ENCODE data around the gene PAM16.
"Not testable (repeated sequence)": the region's sequence is repeated elsewhere in the genome, so short reads cannot be mapped to it uniquely, and the experiment has no call there.

The PAM16 gene

DNA sequence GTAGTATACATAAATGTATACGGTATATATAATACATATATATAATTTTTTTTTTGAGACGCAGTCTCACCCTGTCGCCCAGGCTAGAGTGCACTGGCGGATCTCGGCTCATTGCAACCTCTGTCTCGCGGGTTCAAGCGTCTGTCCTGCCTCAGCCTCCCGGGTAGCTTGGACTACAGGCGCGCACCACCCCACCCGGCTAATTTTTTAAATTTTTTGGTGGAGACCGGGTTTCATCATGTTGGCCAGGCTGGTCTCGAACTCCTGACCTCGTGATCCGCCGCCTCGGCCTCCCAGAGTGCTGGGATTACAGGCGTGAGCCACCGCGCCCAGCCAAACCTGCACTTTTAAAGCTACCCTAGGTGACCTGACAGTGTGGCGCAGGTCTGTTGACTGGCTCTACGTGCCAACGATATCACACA is 745 bp downstream of the PAM16 start:
- no peak for DNase-seq (ENCODE audit: low read depth, low spot score)
- peak overlapping the region; percentile 74 for H3K4me3 ChIP-seq (ENCODE audit: low read depth, low read length)
- TF ChIP-seq, protein P1, sequence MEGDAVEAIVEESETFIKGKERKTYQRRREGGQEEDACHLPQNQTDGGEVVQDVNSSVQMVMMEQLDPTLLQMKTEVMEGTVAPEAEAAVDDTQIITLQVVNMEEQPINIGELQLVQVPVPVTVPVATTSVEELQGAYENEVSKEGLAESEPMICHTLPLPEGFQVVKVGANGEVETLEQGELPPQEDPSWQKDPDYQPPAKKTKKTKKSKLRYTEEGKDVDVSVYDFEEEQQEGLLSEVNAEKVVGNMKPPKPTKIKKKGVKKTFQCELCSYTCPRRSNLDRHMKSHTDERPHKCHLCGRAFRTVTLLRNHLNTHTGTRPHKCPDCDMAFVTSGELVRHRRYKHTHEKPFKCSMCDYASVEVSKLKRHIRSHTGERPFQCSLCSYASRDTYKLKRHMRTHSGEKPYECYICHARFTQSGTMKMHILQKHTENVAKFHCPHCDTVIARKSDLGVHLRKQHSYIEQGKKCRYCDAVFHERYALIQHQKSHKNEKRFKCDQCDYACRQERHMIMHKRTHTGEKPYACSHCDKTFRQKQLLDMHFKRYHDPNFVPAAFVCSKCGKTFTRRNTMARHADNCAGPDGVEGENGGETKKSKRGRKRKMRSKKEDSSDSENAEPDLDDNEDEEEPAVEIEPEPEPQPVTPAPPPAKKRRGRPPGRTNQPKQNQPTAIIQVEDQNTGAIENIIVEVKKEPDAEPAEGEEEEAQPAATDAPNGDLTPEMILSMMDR (IDR thresholded peaks at IDR 0.05; ENCODE audit: low read depth, low read length), result no peak
- in situ Hi-C loops (cut with HindIII; ENCODE audit: low sequenced_read_pairs), result no loop called here

DNA sequence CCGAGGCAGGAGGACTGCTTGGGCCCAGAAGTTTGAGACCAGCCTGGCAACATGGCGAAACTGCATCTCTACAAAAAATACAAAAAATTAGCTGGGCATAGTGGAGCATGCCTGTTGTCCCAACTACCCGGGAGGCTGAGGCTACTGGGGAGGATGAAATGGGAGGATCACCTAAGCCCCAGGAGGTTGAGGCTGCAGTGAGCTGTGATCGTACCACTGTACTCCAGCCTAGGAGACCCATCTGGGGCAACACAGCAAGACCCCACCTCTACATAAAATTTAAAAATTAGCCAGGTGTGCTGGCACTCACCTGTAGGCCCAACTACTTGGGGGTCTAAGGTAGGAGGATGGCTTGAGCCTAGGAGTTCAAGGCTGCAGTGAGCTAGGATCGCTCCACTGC is 1.8 kb downstream of the PAM16 start:
- no peak overlapping the region for H3K4me3 ChIP-seq (ENCODE audit: low read depth, low read length)
- TF ChIP-seq, protein P1 (IDR thresholded peaks at IDR 0.05; ENCODE audit: low read depth, low read length), result no peak
- DNase-seq (ENCODE audit: low read depth, low spot score), result no peak
- in situ Hi-C loops (cut with HindIII; ENCODE audit: low sequenced_read_pairs), result no loop called here

DNA sequence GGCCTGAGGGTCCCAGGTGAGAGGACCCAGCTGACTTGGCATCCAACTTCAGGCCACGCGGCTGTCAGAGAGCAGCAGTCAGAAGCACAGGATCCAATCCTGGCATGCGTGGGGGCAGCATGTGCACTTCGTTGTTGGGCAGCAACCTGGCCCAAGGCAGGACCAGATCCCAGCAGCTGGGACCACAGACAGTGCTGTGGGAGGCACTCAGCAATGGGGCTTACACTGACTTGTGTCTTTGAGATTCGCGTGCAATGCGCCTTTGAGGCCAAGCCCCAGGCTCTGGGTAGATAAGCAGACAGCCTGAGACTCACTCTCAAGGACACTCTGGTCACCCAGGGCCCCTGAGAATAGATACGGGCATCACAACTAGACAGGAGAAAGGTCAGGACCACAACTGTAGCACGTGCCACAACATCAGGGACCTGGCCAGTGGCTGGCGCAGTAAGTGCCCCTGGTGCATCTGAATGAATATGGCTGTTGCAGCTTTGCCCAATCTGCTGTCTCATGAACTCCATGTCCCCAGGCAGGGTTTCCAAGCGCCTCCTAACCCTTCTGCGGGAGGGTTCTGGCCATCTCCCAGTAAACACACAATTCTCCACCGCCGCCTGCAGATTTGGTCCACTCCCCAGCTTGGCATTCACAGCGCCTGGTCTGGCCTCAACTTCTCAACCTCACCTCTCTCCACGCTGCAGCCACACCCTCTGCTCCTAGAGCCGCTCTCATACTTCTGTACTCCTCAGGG is 3.2 kb downstream of the PAM16 start:
- in situ Hi-C loops (cut with HindIII; ENCODE audit: low sequenced_read_pairs), result no loop called here
- TF ChIP-seq, protein P1 (IDR thresholded peaks at IDR 0.05; ENCODE audit: low read depth, low read length), result no peak
- DNase-seq (ENCODE audit: low read depth, low spot score), result no peak
- H3K4me3 ChIP-seq (ENCODE audit: low read depth, low read length), result no peak overlapping the region

DNA sequence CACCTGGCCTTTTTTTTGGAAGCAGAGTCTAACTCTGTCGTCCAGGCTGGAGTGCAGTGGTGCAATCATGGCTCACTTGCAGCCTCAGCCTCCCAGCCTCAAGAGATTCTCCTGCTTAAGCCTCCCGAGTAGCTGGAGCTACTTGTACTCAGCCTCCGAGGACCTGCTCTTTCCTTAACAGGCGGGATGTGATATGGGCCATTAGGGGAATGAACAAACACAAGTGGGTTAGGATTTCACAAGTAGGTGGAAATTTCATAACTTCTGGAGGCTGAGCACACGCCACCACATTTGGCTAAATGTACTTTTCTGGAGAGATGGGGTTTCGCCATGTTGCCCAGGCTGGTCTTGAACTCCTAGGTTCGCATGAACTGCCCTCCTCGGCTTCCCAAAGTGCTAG is 4.1 kb downstream of the PAM16 start:
- in situ Hi-C loops (cut with HindIII; ENCODE audit: low sequenced_read_pairs), result no loop called here
- TF ChIP-seq, protein P1 (IDR thresholded peaks at IDR 0.05; ENCODE audit: low read depth, low read length), result no peak
- no peak overlapping the region for H3K4me3 ChIP-seq (ENCODE audit: low read depth, low read length)
- DNase-seq (ENCODE audit: low read depth, low spot score), result no peak

DNA sequence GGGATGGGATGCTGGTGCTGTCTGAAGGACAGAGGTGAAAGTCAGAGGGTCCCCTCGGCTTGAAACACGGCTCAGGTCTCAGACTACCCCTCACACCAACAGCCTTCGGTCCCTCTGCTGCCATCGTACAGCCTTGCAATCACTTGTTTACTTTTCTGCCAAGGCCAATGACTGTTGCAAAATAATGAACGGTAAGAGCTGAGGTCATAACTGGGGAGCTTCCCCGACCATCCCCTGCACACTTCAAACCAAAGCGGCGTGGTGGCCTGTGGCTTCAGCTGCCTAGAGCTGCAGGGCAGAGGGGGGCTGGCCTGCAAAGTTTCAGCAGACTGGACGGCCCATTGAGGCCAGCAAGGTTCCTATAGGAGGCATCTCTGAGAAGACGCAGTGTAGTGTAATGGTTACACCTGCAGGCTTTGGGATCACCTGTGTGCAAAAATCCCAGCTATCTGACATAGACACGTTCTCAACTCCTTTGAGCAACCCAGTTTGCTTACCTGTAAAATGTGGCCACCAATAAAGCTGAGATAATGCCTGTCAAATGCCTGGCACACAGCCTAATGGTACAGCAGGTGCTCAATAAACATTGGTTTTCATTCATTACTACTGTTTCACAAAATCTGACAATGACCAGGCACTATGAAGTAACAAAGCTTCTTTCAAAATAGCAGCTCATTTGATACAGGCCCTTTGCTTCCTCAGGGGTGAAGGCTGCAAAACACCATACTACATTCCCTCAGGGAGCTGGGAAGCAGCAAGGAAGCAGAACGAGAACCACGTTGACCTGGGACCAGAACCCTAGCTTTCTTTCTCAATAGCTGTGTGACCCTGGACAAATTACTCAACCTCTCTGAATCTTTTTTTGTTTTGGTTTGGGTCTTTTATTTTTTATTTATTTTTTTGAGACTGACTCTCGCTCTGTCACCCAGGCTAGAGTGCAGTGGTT is 5.0 kb downstream of the PAM16 start:
- no peak overlapping the region for H3K4me3 ChIP-seq (ENCODE audit: low read depth, low read length)
- no peak for DNase-seq (ENCODE audit: low read depth, low spot score)
- in situ Hi-C loops (cut with HindIII; ENCODE audit: low sequenced_read_pairs), result no loop called here
- TF ChIP-seq, protein P1 (IDR thresholded peaks at IDR 0.05; ENCODE audit: low read depth, low read length), result no peak

DNA sequence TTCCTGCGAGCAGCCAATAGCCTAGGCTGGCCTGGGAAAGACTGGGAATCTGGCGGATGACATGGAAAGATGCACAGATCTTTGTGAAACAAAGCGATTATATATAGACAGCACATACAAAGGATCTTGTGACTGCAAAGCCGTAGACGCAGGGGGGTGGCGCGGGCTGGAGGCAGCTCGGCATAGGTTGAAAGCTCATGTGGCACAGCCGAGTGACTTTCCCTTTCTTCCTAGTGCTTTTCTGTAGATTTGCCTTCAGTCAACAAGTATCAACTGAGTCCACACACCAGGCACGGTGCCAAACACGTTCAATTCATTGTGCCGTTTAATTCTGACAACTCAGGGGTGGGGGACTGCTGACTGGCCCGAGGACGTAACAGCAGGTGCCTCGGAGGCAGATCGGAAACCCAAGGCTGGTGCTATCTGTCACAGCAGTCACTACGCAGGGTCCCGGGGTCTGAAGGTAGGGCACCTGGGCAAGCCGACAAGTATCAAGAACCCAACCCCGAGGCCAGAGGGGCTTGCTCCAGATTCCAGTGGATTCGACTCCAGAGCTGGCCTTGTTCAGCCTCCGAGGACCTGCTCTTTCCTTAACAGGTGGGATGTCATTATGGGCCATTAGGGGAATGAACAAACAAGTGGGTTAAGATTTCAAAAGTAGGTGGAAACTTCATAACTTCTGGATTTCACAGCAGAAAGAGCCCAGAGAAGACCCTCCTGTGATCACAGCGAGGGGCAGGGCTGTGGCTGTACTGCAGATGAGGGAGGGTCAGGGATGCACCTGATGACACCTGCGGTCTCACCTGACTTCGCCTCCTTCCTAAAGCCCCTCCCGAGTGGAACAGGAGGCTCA is 5.9 kb downstream of the PAM16 start:
- TF ChIP-seq, protein P1 (IDR thresholded peaks at IDR 0.05; ENCODE audit: low read depth, low read length), result no peak
- DNase-seq (ENCODE audit: low read depth, low spot score), result peak; percentile 14
- H3K4me3 ChIP-seq (ENCODE audit: low read depth, low read length), result no peak overlapping the region
- in situ Hi-C loops (cut with HindIII; ENCODE audit: low sequenced_read_pairs), result no loop called here

DNA sequence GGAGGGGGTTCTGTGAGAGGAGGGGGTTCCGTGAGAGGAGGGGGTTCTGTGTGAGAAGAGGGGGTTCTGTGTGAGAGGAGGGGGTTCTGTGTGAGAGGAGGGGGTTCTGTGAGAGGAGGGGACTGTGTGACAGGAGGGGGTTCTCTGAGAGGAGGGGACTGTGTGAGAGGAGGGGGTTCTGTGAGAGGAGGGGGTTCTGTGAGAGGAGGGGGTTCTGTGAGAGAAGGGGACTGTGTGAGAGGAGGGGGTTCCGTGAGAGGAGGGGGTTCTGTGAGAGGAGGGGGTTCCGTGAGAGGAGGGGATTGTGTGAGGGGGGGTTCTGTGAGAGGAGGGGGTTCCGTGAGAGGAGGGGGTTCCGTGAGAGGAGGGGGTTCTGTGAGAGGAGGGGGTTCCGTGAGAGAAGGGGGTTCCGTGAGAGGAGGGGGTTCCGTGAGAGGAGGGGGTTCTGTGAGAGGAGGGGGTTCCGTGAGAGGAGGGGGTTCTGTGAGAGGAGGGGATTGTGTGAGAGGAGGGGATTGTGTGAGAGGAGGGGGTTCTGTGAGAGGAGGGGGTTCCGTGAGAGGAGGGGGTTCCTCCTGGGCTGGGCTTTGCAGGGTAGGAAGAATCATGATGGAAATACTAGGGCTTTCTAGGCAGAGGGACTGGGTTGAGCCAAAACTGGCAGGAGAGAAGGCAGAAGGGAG is 6.7 kb downstream of the PAM16 start:
- in situ Hi-C loops (cut with HindIII; ENCODE audit: low sequenced_read_pairs); H3K4me3 ChIP-seq (ENCODE audit: low read depth, low read length); DNase-seq (ENCODE audit: low read depth, low spot score): not testable (repeated sequence)

Data from astrocyte of the spinal cord (primary cell).